ACC112 (cell line): ENCODE results near the gene WDR20.
"Not testable (repeated sequence)": the region's sequence is repeated elsewhere in the genome, so short reads cannot be mapped to it uniquely, and the experiment has no call there.

Experiments
- H2AFZ ChIP-seq: fragments of 200-600 bp; sonication (generic); one replicate; pipeline ENCODE4 v1.6.0; 2017; ENCODE audit warnings: antibody characterized with exemption, low read length; ENCODE audit not compliant: unreplicated experiment
- H3K27ac ChIP-seq: fragments of 200-600 bp; sonication (generic); 2 replicates; pipeline ENCODE4 v1.5.1; 2014; ENCODE audit warnings: low read depth, mild to moderate bottlenecking, antibody characterized with exemption, low read length, moderate library complexity
- H3K27me3 ChIP-seq: fragments of 200-600 bp; sonication (generic); 2 replicates; pipeline ENCODE4 v1.6.1; 2014; ENCODE audit warnings: mild to moderate bottlenecking, antibody characterized with exemption, low read length, moderate library complexity, mixed read lengths; ENCODE audit not compliant: insufficient read depth
- H3K36me3 ChIP-seq: fragments of 200-600 bp; sonication (generic); 2 replicates; pipeline ENCODE4 v1.6.1; 2016; ENCODE audit warnings: mild to moderate bottlenecking, antibody characterized with exemption, low read length, moderate library complexity, mixed read lengths; ENCODE audit not compliant: insufficient read depth
- H3K4me1 ChIP-seq: fragments of 200-600 bp; sonication (generic); one replicate; pipeline ENCODE4 v1.6.1; 2016; ENCODE audit warnings: low read length, mixed read lengths; ENCODE audit not compliant: insufficient read depth, unreplicated experiment, control insufficient read depth
- H3K4me3 ChIP-seq: fragments of 200-600 bp; sonication (generic); 2 replicates; pipeline ENCODE4 v1.5.1; 2014; ENCODE audit warnings: mild to moderate bottlenecking, low read depth, low read length
- H3K79me2 ChIP-seq: fragments of 200-600 bp; sonication (generic); one replicate; pipeline ENCODE4 v1.6.0; 2016; ENCODE audit warnings: low read length; ENCODE audit not compliant: control insufficient read depth, unreplicated experiment, insufficient read depth

WDR20 gene

GRCh38 chr14:102134719-102135118 is 5.0 kb upstream of the WDR20 start:
- not testable (repeated sequence) for H2AFZ ChIP-seq, H3K4me1 ChIP-seq, H3K36me3 ChIP-seq, H3K27me3 ChIP-seq, H3K79me2 ChIP-seq, H3K4me3 ChIP-seq, H3K27ac ChIP-seq

- not testable (repeated sequence) for H3K4me3 ChIP-seq
These were observed 4.2 kb upstream of the WDR20 start for GRCh38 chr14:102135456-102135855.

GRCh38 chr14:102138535-102138934 is 1.2 kb upstream of the WDR20 start:
- peaks cover 3% of the 10 kb centered on the region; the same call in 1 of the 2 replicates for H3K36me3 ChIP-seq
- H3K27ac ChIP-seq: no peak overlapping the region
- no peaks in the 10 kb centered on the region for H3K27me3 ChIP-seq
- H3K4me1 ChIP-seq: peaks cover 17% of the 10 kb centered on the region
- peak overlapping the region; percentile 96 for H2AFZ ChIP-seq
- peak overlapping the region; percentile 93 for H3K4me3 ChIP-seq
- H3K79me2 ChIP-seq: peaks cover 44% of the 10 kb centered on the region

More at GRCh38 chr14:102135456-102135855, 4.2 kb upstream of the WDR20 start:
- H3K79me2 ChIP-seq: peaks cover 14% of the 10 kb centered on the region
- H3K36me3 ChIP-seq, H2AFZ ChIP-seq, H3K27me3 ChIP-seq, H3K27ac ChIP-seq, H3K4me1 ChIP-seq: not testable (repeated sequence)

GRCh38 chr14:102138961-102139285 is 774 bp upstream of the WDR20 start:
- Histone ChIP-seq H3K27ac (no peak overlapping the region), H3K36me3 (peaks cover 3% of the 10 kb centered on the region; the same call in 1 of the 2 replicates), H3K4me3 (peak overlapping the region; percentile 93), H3K4me1 (peaks cover 17% of the 10 kb centered on the region), H2AFZ (peak overlapping the region; percentile 96), H3K27me3 (no peaks in the 10 kb centered on the region), H3K79me2 (peaks cover 48% of the 10 kb centered on the region)

- H3K4me3 ChIP-seq: peak overlapping the region; percentile 93
- peaks cover 3% of the 10 kb centered on the region; the same call in 1 of the 2 replicates for H3K36me3 ChIP-seq
- no peaks in the 10 kb centered on the region for H3K27me3 ChIP-seq
- H3K4me1 ChIP-seq: peaks cover 17% of the 10 kb centered on the region
- peak overlapping the region; percentile 98 for H2AFZ ChIP-seq
- peak overlapping the region; percentile 43; the same call in 1 of the 2 replicates for H3K27ac ChIP-seq
- H3K79me2 ChIP-seq: peaks cover 59% of the 10 kb centered on the region
These were observed 491 bp downstream of the WDR20 start for GRCh38 chr14:102140027-102140749.

- H3K4me3 ChIP-seq: peak overlapping the region; percentile 93
- H3K36me3 ChIP-seq: peaks cover 3% of the 10 kb centered on the region; the same call in 1 of the 2 replicates
- peak overlapping the region; percentile 3 for H2AFZ ChIP-seq
- H3K27me3 ChIP-seq: no peaks in the 10 kb centered on the region
- no peak overlapping the region for H3K27ac ChIP-seq
- H3K79me2 ChIP-seq: peaks cover 64% of the 10 kb centered on the region
- H3K4me1 ChIP-seq: peaks cover 17% of the 10 kb centered on the region
These were observed 1.1 kb downstream of the WDR20 start for GRCh38 chr14:102140750-102141145.

- Histone ChIP-seq H3K27ac (no peak overlapping the region), H2AFZ (no peak overlapping the region), H3K36me3 (peaks cover 3% of the 10 kb centered on the region; the same call in 1 of the 2 replicates), H3K79me2 (peaks cover 74% of the 10 kb centered on the region), H3K4me3 (peak overlapping the region; percentile 93), H3K27me3 (no peaks in the 10 kb centered on the region), H3K4me1 (peaks cover 17% of the 10 kb centered on the region)
These were observed 2.1 kb downstream of the WDR20 start for GRCh38 chr14:102141797-102142196.

- H3K79me2 ChIP-seq: peaks cover 91% of the 10 kb centered on the region
- peaks cover 3% of the 10 kb centered on the region; the same call in 1 of the 2 replicates for H3K36me3 ChIP-seq
- no peak overlapping the region for H3K4me3 ChIP-seq
- no peak overlapping the region for H3K27ac ChIP-seq
- H3K27me3 ChIP-seq: no peaks in the 10 kb centered on the region
- H3K4me1 ChIP-seq: peaks cover 11% of the 10 kb centered on the region
- no peak overlapping the region for H2AFZ ChIP-seq
These were observed 5.2 kb downstream of the WDR20 start for GRCh38 chr14:102144914-102145313.

GRCh38 chr14:102145395-102145794 is 5.7 kb downstream of the WDR20 start:
- H2AFZ ChIP-seq: no peak overlapping the region
- H3K36me3 ChIP-seq: peaks cover 3% of the 10 kb centered on the region; the same call in 1 of the 2 replicates
- peaks cover 91% of the 10 kb centered on the region for H3K79me2 ChIP-seq
- H3K4me1 ChIP-seq: peaks cover 11% of the 10 kb centered on the region
- no peak overlapping the region for H3K4me3 ChIP-seq
- no peak overlapping the region for H3K27ac ChIP-seq
- H3K27me3 ChIP-seq: no peaks in the 10 kb centered on the region

GRCh38 chr14:102146423-102146822 is 6.7 kb downstream of the WDR20 start:
- no peaks in the 10 kb centered on the region for H3K27me3 ChIP-seq

GRCh38 chr14:102150083-102150482 is 10.4 kb downstream of the WDR20 start:
- Histone ChIP-seq H3K36me3 (peaks cover 13% of the 10 kb centered on the region; the same call in 1 of the 2 replicates), H3K27ac (no peak overlapping the region), H3K79me2 (peaks cover 79% of the 10 kb centered on the region), H3K4me1 (peaks cover 15% of the 10 kb centered on the region), H3K27me3 (no peaks in the 10 kb centered on the region), H3K4me3 (no peak overlapping the region), H2AFZ (no peak overlapping the region)

More at GRCh38 chr14:102146423-102146822, 6.7 kb downstream of the WDR20 start:
- Histone ChIP-seq H3K4me1 (peaks cover 7% of the 10 kb centered on the region), H3K36me3 (peaks cover 3% of the 10 kb centered on the region; the same call in 1 of the 2 replicates), H2AFZ (no peak overlapping the region), H3K27ac (no peak overlapping the region), H3K79me2 (peaks cover 91% of the 10 kb centered on the region), H3K4me3 (no peak overlapping the region)
